HG03135 (cell line): Measurements from ENCODE around the gene AK5.

Experiments
- ATAC-seq: cut with Tn5 transposase; IDR thresholded peaks from one replicate; pipeline ENCODE4 v1.9.1; 2021; ENCODE audit warnings: mild to moderate bottlenecking, moderate library complexity; ENCODE audit not compliant: unreplicated experiment

AK5 gene

GRCh38 chr1:77281491-77282186 lies at the start of gene AK5:
AK5 (plus strand) TSS chr1:77282019; CDS start chr1:77282314, 295 bp downstream.
- ATAC-seq, result peak; percentile 59

GRCh38 chr1:77232829-77233228 lies 49.0 kb upstream of the AK5 start:
- no peak for ATAC-seq

GRCh38 chr1:77234096-77234495 lies 47.7 kb upstream of the AK5 start:
- no peak for ATAC-seq

GRCh38 chr1:77234943-77235342 lies 46.9 kb upstream of the AK5 start:
- ATAC-seq, result no peak

GRCh38 chr1:77238462-77238861 lies 43.4 kb upstream of the AK5 start:
- no peak for ATAC-seq

- ATAC-seq, result no peak
Measured at GRCh38 chr1:77239311-77239710, 42.5 kb upstream of the AK5 start.

- no peak for ATAC-seq
Measured at GRCh38 chr1:77245830-77246229, 36.0 kb upstream of the AK5 start.

- no peak for ATAC-seq
Measured at GRCh38 chr1:77250126-77250525, 31.7 kb upstream of the AK5 start.

- no peak for ATAC-seq
Measured at GRCh38 chr1:77253211-77253610, 28.6 kb upstream of the AK5 start.

GRCh38 chr1:77263708-77264107 lies 18.1 kb upstream of the AK5 start:
- no peak for ATAC-seq

- ATAC-seq, result no peak
Measured at GRCh38 chr1:77265180-77265579, 16.6 kb upstream of the AK5 start.

GRCh38 chr1:77267035-77267434 lies 14.8 kb upstream of the AK5 start:
- no peak for ATAC-seq

GRCh38 chr1:77271852-77272580 lies 9.8 kb upstream of the AK5 start:
- ATAC-seq, result no peak

- ATAC-seq, result no peak
Measured at GRCh38 chr1:77273891-77274290, 7.9 kb upstream of the AK5 start.

- ATAC-seq, result no peak
Measured at GRCh38 chr1:77275194-77275593, 6.6 kb upstream of the AK5 start.

GRCh38 chr1:77276941-77277340 lies 4.9 kb upstream of the AK5 start:
- ATAC-seq, result no peak

- no peak for ATAC-seq
Measured at GRCh38 chr1:77279929-77280328, 1.9 kb upstream of the AK5 start.

- no peak for ATAC-seq
Measured at GRCh38 chr1:77280962-77281361, 857 bp upstream of the AK5 start.

GRCh38 chr1:77282187-77282865 lies 507 bp downstream of the AK5 start:
- peak; percentile 35 for ATAC-seq

- no peak for ATAC-seq
Measured at GRCh38 chr1:77282866-77283539, 1.2 kb downstream of the AK5 start.

- no peak for ATAC-seq
Measured at GRCh38 chr1:77283701-77284425, 2.0 kb downstream of the AK5 start.
